GM23338 (cell line): ENCODE results near the gene DNAJC13. TPM values are rescaled to one million over a fixed set of nuclear protein-coding genes. Genes with fewer than 3 reads are reported as not detected.

Experiments used
- ATAC-seq: fragments of 200-7000 bp; cut with Tn5 transposase; 3 replicates; pipeline ENCODE4 v1.9.1; 2020
- DNase-seq: peaks from one replicate; pipeline ENCODE4 v3.0.0-alpha.2; 2015; ENCODE audit warnings: low spot score
- H2AFZ ChIP-seq: fragments of 200-600 bp; sonication (generic); 2 replicates; pipeline ENCODE4 v1.8.0; 2016; ENCODE audit warnings: antibody characterized with exemption, mild to moderate bottlenecking, moderate library complexity
- H3F3A ChIP-seq: fragments of 200-600 bp; sonication (generic); replicated peaks from 2 replicates; pipeline ENCODE4 v1.8.0; 2017; ENCODE audit warnings: antibody characterized with exemption, mixed run types, low read depth
- H3K27ac ChIP-seq: fragments of 200-600 bp; sonication (generic); 2 replicates; pipeline ENCODE4 v1.6.1; 2016; ENCODE audit warnings: low read depth
- H3K27me3 ChIP-seq: fragments of 200-600 bp; sonication (generic); 2 replicates; pipeline ENCODE4 v1.8.0; 2016; ENCODE audit warnings: mild to moderate bottlenecking, mixed run types, moderate library complexity; ENCODE audit not compliant: insufficient read depth
- H3K36me3 ChIP-seq: fragments of 200-600 bp; sonication (generic); 2 replicates; pipeline ENCODE4 v1.8.0; 2016; ENCODE audit warnings: mild to moderate bottlenecking; ENCODE audit not compliant: insufficient read depth
- H3K4me1 ChIP-seq: fragments of 200-600 bp; sonication (generic); 2 replicates; pipeline ENCODE4 v1.8.0; 2016; ENCODE audit warnings: mild to moderate bottlenecking, moderate library complexity; ENCODE audit not compliant: insufficient read depth
- H3K4me2 ChIP-seq: fragments of 200-600 bp; sonication (generic); 2 replicates; pipeline ENCODE4 v1.7.1; 2017; ENCODE audit warnings: mixed run types
- H3K4me3 ChIP-seq: fragments of 200-600 bp; sonication (generic); 2 replicates; pipeline ENCODE4 v1.6.1; 2016; ENCODE audit warnings: mixed run types
- H3K79me2 ChIP-seq: fragments of 200-600 bp; sonication (generic); replicated peaks from 2 replicates; pipeline ENCODE4 v1.8.0; 2017; ENCODE audit warnings: mild to moderate bottlenecking; ENCODE audit not compliant: insufficient read depth
- H3K9me2 ChIP-seq: fragments of 200-600 bp; sonication (generic); 2 replicates; pipeline ENCODE4 v1.8.0; 2017; ENCODE audit not compliant: insufficient read depth
- H4K20me1 ChIP-seq: fragments of 200-600 bp; sonication (generic); replicated peaks from 2 replicates; pipeline ENCODE4 v1.8.0; 2017; ENCODE audit warnings: mild to moderate bottlenecking; ENCODE audit not compliant: insufficient read depth
- H3K27ac Mint-ChIP-seq: 2 replicates; pipeline ENCODE4 v1.8.0; 2020; ENCODE audit warnings: inconsistent platforms, mild to moderate bottlenecking, moderate library complexity, mixed read lengths
- H3K27me3 Mint-ChIP-seq: 3 replicates; pipeline ENCODE4 v1.8.0; 2022; ENCODE audit warnings: low read depth, mild to moderate bottlenecking, moderate library complexity, mixed read lengths, inconsistent platforms; ENCODE audit not compliant: insufficient read depth, poor library complexity
- H3K36me3 Mint-ChIP-seq: 3 replicates; pipeline ENCODE4 v1.8.0; 2021; ENCODE audit warnings: low read depth, mild to moderate bottlenecking, inconsistent platforms, moderate library complexity, mixed read lengths
- H3K4me1 Mint-ChIP-seq: 3 replicates; pipeline ENCODE4 v1.8.0; 2020; ENCODE audit warnings: mild to moderate bottlenecking, inconsistent platforms, mixed read lengths
- H3K4me3 Mint-ChIP-seq: 3 replicates; pipeline ENCODE4 v1.8.0; 2021; ENCODE audit warnings: moderate library complexity, mild to moderate bottlenecking, inconsistent platforms, mixed read lengths
- H3K9me3 Mint-ChIP-seq: 3 replicates; pipeline ENCODE4 v1.8.0; 2020; ENCODE audit warnings: moderate library complexity, mild to moderate bottlenecking, inconsistent platforms, mixed read lengths
- CREB1 ChIP-seq: fragments of 250-450 bp; sonication (Bioruptor Pico); IDR thresholded peaks from 2 replicates; pipeline ENCODE4 v1.5.0; 2020; ENCODE audit warnings: low read depth, mild to moderate bottlenecking, moderate library complexity
- EZH2phosphoT487 ChIP-seq: fragments of 200-600 bp; sonication (generic); IDR thresholded peaks from one replicate; pipeline ENCODE4 v1.8.1; 2018; ENCODE audit warnings: antibody characterized with exemption; ENCODE audit not compliant: unreplicated experiment
- NANOG ChIP-seq: IDR thresholded peaks from 2 replicates; pipeline ENCODE4 v1.6.1; 2016; ENCODE audit warnings: antibody characterized with exemption, borderline replicate concordance
- POLR2AphosphoS5 ChIP-seq: IDR thresholded peaks from 2 replicates; pipeline ENCODE4 v1.6.1; 2016; ENCODE audit warnings: antibody characterized with exemption, low read depth
- STAT1 ChIP-seq: IDR thresholded peaks from one replicate; pipeline ENCODE4 v1.6.1; 2016; ENCODE audit warnings: antibody characterized with exemption; ENCODE audit not compliant: unreplicated experiment
- ZNF114 ChIP-seq: fragments of 250-450 bp; sonication (Bioruptor Pico); IDR thresholded peaks from 2 replicates; pipeline ENCODE4 v1.5.0; 2020; ENCODE audit warnings: mild to moderate bottlenecking, moderate library complexity
- polyA plus RNA-seq: library from polyadenylated mRNA; unstranded; fragments of >200 nt; fragmentation: Nextera tagmentation; extraction: Ambion mirVana; gene quantifications from 2 replicates; pipeline ENCODE4 v1.2.1, GENCODE V29; 2016
- total RNA-seq: library from RNA; depleted of rRNA; stranded (reverse); fragments of >200 nt; shearing (Covaris generic); gene quantifications from 2 replicates; pipeline ENCODE4 v1.2.3, GENCODE V29; 2014
- TF ChIP-seq, protein P1 (sequence below): IDR thresholded peaks from one replicate; pipeline ENCODE4 v1.6.1; 2018; ENCODE audit warnings: antibody characterized with exemption; ENCODE audit not compliant: unreplicated experiment
- TF ChIP-seq, protein P2 (sequence below): IDR thresholded peaks from 2 replicates; pipeline ENCODE4 v1.6.1; 2016; ENCODE audit warnings: antibody characterized with exemption
- TF ChIP-seq, protein P3 (sequence below), 2 experiments: fragments of 200-600 bp in 1 of 2; sonication (generic) in 1 of 2; conservative IDR thresholded peaks; 2 replicates each; pipeline versions ENCODE4 v1.5.1 to v1.6.1; 2016 to 2017; ENCODE audit warnings: antibody characterized with exemption in 2 of 2, low read depth in 2 of 2, mild to moderate bottlenecking in 2 of 2, moderate library complexity in 1 of 2

DNAJC13 gene
- total and polyA plus RNA-seq, 2 experiments from 2014 or later: 8.3 to 33.6 TPM

DNA sequence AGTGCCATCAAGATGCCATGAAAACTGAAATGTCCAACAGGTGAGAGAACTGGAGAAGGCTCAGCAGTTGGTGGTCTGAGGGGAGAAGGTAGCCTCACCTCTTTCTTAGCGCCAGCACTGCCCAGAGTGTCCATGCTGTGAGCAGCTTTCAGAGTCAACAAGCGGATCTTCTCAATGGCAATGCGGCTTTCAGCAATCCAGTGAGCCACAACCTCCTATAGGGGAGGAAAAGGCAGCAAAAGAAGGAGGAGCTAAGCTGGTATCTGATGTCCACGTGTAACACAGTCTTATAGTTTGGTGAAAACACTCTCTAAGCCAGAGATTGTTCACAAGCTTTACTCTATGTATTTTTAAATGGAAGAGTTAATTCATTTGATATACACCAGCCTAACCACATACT, 143.7 kb downstream of the DNAJC13 start:
- H2AFZ ChIP-seq: no peak overlapping the region
- Mint-ChIP-seq H3K9me3 (no peaks in the 10 kb centered on the region; the same call in 2 of the 3 replicates), H3K27ac (no peak overlapping the region), H3K4me3 (no peak overlapping the region), H3K4me1 (peaks cover 11% of the 10 kb centered on the region; the same call in 2 of the 3 replicates), H3K36me3 (peaks cover 6% of the 10 kb centered on the region; the same call in 2 of the 3 replicates), H3K27me3 (peaks cover 2% of the 10 kb centered on the region)
- DNase-seq (no peak), ATAC-seq (peak; percentile 85)
- H3K36me3 ChIP-seq: no peaks in the 10 kb centered on the region
- no peaks in the 10 kb centered on the region for H3K27me3 ChIP-seq
- H3K4me3 ChIP-seq: no peak overlapping the region
- no peak for TF ChIP-seq EZH2phosphoT487
- no peak for TF ChIP-seq CREB1 (CRISPR knock-in tag)
- TF ChIP-seq, protein P1, sequence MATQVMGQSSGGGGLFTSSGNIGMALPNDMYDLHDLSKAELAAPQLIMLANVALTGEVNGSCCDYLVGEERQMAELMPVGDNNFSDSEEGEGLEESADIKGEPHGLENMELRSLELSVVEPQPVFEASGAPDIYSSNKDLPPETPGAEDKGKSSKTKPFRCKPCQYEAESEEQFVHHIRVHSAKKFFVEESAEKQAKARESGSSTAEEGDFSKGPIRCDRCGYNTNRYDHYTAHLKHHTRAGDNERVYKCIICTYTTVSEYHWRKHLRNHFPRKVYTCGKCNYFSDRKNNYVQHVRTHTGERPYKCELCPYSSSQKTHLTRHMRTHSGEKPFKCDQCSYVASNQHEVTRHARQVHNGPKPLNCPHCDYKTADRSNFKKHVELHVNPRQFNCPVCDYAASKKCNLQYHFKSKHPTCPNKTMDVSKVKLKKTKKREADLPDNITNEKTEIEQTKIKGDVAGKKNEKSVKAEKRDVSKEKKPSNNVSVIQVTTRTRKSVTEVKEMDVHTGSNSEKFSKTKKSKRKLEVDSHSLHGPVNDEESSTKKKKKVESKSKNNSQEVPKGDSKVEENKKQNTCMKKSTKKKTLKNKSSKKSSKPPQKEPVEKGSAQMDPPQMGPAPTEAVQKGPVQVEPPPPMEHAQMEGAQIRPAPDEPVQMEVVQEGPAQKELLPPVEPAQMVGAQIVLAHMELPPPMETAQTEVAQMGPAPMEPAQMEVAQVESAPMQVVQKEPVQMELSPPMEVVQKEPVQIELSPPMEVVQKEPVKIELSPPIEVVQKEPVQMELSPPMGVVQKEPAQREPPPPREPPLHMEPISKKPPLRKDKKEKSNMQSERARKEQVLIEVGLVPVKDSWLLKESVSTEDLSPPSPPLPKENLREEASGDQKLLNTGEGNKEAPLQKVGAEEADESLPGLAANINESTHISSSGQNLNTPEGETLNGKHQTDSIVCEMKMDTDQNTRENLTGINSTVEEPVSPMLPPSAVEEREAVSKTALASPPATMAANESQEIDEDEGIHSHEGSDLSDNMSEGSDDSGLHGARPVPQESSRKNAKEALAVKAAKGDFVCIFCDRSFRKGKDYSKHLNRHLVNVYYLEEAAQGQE: no peak
- no peak for TF ChIP-seq STAT1
- TF ChIP-seq NANOG: no peak
- no peak for TF ChIP-seq POLR2AphosphoS5
- TF ChIP-seq ZNF114 (CRISPR knock-in tag): no peak
- TF ChIP-seq, protein P2, sequence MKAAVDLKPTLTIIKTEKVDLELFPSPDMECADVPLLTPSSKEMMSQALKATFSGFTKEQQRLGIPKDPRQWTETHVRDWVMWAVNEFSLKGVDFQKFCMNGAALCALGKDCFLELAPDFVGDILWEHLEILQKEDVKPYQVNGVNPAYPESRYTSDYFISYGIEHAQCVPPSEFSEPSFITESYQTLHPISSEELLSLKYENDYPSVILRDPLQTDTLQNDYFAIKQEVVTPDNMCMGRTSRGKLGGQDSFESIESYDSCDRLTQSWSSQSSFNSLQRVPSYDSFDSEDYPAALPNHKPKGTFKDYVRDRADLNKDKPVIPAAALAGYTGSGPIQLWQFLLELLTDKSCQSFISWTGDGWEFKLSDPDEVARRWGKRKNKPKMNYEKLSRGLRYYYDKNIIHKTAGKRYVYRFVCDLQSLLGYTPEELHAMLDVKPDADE: no peak
- H3F3A ChIP-seq: no peaks in the 10 kb centered on the region
- H3K79me2 ChIP-seq: no peaks in the 10 kb centered on the region
- no peaks in the 10 kb centered on the region for H3K9me2 ChIP-seq
- H3K4me2 ChIP-seq: no peak overlapping the region
- H3K4me1 ChIP-seq: no peaks in the 10 kb centered on the region
- H3K27ac ChIP-seq: no peak overlapping the region
- no peaks in the 10 kb centered on the region for H4K20me1 ChIP-seq

DNA sequence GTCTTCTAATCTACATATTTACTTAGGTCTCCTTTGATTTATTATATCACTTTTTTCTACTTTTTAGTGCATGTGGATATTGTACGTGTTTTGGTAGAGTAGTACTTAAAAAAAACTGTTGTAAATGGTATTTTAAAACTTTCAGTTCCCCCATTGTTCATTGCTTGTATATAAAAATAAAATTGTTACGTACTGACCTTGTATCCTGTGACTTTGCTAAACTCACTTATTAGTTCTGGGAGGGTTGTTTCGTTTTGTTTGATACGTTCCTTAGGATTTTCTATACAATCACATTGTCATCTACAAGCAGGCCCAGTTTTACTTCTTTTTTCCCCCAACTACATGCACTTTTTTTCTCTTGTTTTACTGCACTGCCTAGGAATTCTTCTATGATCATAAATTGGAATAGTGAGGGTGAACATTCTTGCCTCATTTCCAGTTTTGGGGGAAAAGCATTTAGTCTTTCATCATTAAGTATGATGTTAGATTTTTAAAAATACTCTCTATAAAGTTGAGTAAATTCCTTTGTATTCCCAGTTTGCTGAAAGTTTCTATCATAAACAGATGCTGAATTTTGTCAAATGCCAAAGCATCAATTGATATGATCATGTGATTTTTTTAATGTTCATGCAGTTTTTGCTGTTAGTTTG, 146.2 kb downstream of the DNAJC13 start:
- no peak overlapping the region for H3K27ac ChIP-seq
- Mint-ChIP-seq H3K4me1 (peaks cover 4% of the 10 kb centered on the region; the same call in 2 of the 3 replicates), H3K27ac (no peak overlapping the region), H3K9me3 (no peaks in the 10 kb centered on the region; the same call in 2 of the 3 replicates), H3K4me3 (no peak overlapping the region), H3K36me3 (peaks cover 6% of the 10 kb centered on the region; the same call in 2 of the 3 replicates), H3K27me3 (peaks cover 2% of the 10 kb centered on the region)
- no peaks in the 10 kb centered on the region for H3K27me3 ChIP-seq
- H3K4me1 ChIP-seq: no peaks in the 10 kb centered on the region
- no peak overlapping the region for H3K4me3 ChIP-seq
- H3K79me2 ChIP-seq: no peaks in the 10 kb centered on the region
- DNase-seq (no peak), ATAC-seq (no peak)
- H3K4me2 ChIP-seq: no peak overlapping the region
- no peak overlapping the region for H2AFZ ChIP-seq
- no peaks in the 10 kb centered on the region for H3F3A ChIP-seq
- H3K36me3 ChIP-seq: no peaks in the 10 kb centered on the region
- no peaks in the 10 kb centered on the region; the same call in 1 of the 2 replicates for H4K20me1 ChIP-seq
- no peaks in the 10 kb centered on the region for H3K9me2 ChIP-seq
- no peak for TF ChIP-seq POLR2AphosphoS5
- TF ChIP-seq, protein P1: no peak
- TF ChIP-seq EZH2phosphoT487: no peak
- TF ChIP-seq, protein P3, sequence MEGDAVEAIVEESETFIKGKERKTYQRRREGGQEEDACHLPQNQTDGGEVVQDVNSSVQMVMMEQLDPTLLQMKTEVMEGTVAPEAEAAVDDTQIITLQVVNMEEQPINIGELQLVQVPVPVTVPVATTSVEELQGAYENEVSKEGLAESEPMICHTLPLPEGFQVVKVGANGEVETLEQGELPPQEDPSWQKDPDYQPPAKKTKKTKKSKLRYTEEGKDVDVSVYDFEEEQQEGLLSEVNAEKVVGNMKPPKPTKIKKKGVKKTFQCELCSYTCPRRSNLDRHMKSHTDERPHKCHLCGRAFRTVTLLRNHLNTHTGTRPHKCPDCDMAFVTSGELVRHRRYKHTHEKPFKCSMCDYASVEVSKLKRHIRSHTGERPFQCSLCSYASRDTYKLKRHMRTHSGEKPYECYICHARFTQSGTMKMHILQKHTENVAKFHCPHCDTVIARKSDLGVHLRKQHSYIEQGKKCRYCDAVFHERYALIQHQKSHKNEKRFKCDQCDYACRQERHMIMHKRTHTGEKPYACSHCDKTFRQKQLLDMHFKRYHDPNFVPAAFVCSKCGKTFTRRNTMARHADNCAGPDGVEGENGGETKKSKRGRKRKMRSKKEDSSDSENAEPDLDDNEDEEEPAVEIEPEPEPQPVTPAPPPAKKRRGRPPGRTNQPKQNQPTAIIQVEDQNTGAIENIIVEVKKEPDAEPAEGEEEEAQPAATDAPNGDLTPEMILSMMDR (conservative IDR thresholded peaks at IDR 0.05; ENCODE audit: low read depth in 2 of 2): no peak
